ENCODE results near the gene CYGB.

- TF ChIP-seq POLR2A (IDR thresholded peaks at IDR 0.05) (no peak), CTCF (IDR thresholded peaks at IDR 0.05) (no peak)
These were observed 19.4 kb upstream of the CYGB start for GRCh38 chr17:76556765-76557367.

Data from adrenal gland (tissue), 5 donors.